HG03442 (cell line): ENCODE measurements around the gene FAM180A.

Experiments used
- ATAC-seq: cut with Tn5 transposase; IDR thresholded peaks from one replicate; pipeline ENCODE4 v1.9.1; 2021; ENCODE audit warnings: mild to moderate bottlenecking, moderate library complexity; ENCODE audit not compliant: unreplicated experiment

The FAM180A gene

DNA sequence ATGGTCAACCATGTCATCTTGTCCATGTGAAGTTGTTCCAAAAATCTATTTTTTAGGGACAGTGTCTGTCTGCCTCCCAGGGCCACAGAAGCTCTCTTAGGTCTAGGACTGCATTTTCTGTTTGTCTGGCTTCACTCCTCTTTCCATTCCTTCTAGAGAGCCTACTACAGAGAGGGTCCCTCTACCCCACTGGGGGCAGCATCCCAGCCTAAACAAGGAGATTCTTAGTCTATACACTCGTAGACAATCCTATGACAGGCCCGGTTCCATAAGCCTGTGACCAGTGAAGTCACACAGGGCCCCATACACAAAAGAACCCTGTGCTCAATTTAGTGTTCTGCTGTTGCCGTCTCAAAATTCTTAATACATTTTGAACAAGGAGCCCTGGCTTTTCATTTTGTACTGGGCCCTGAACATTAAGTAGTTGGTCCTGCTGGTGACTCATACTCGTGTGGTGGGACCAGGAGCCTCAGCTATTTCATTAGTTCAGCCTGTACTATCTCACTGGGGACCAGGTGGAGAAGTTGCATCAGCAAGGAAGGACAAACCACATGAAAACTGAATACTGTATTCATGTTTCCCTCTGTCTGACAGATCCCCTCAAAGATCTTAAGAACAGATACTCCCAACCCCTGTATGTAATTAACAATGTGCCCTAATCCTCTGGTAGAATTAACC, 23.5 kb upstream of the FAM180A start:
- no peak for ATAC-seq

DNA sequence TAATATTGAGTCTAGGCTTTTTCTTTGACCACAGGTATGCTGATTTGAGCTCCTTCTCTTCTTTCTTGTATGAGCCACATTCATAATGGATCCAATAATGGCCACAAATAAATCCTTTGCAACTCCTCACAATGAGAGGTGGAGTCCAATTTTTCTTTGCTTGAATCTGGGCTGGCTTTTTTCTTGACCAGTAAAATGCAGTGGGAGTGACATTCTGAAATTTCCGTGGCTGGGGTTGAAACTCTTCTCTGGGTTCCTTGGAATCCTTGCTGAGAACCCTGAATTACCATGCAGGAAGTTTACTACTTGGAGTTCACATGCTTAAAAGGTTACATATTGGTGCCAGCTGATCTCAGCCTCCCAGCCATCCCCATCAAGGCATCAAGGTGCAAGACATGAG, 22.4 kb upstream of the FAM180A start:
- no peak for ATAC-seq

DNA sequence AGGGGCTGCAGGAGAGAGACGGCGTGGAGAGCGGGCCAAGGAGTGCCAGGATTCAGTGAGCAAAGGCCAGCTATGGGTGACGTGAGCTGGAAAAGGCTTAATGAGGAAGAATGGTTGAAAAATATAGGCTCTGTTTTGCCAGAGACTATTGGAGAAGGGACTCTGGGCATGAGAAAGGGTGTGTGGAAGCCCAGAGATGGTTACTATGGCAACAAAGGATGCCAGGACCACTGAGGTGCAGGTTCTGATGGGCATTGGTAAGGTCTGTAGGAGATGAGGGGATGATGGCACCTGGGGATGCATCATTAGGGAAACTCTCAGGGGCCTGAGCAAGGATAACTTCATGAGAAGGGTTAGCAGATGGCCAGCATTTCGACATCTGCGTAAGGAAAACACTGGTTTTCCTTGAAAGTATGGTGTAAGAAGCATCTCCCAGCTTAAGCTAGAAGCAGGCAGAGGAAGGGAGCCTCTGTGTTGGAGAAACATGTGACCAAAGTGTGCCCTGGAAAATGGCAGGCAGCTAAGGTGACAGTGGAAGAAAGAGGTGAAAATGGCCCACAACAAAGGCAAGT, 21.6 kb upstream of the FAM180A start:
- ATAC-seq, result no peak

DNA sequence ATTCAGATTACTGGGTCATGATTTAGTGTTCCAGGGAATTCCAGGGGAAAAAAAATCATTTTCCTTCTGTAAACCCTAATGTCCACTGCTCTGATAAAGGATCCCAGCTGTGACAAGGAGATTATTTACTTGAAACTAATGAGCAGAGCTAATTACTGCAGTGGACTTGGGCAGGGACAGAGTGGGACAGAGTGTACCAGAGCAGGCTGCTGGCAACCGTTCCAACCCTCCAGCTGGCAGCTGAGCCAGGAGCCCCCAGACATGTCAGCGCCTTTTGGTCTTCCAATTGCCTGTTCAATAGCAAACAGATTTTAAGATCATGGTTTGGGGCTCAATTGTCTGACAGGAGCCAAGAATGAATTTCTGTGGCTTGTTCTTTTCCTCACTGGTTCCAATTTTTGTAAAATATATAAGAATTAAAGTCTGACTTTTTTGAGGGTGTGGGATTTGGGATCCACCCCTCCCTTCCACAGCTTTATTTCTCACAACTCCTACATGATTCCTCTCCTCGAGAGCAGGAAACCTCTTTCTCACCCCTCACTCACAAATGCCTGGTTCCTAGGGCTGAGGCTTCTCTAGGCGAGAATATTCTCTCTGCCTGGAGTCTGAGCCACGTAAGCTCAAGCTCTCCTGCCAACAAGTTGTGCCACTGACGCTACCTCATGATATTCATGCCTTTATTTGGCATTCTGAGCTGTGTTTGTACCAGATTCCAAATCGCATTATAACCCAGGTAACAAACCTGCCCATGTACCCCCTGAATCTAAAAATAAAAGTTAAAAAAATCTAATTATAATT, 20.6 kb upstream of the FAM180A start:
- ATAC-seq, result no peak

DNA sequence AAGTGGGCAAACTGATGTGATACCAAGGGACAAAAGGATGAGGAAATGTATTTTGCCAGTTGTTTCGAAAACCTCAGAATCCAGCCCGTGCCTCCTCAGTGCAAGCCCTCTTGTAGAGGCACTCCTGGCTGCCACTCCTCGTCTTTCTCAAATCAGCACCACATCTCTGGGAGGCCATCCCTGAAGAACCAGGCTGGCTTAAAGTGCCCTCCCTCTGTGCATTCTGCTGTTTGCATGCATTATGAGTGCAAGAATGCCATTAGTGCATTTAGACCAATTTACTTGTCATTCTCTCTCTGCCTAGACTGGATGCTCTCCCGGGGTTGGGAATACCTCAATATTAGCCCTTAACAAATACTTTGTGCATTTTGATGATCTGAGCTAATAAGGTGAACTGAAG, 19.9 kb upstream of the FAM180A start:
- no peak for ATAC-seq

DNA sequence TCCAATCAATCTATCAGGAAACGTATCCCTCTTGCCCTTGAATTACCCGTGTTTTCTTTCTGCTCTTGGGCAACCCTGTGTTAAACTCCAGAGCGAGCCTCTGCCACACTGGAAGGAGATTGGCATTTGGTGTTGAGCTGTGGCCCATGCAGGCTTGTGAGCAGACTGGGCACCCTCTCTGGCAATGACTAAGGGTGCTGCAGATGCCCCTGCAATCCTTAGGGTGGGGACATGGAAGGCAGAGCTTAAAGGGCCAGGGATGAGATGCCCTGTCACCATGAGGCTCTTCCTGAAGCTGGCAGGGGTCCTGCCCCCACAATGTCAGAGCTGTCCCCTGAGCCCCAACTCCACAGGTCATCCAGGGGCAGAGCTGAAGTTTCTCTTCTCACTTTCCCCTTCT, 19.5 kb upstream of the FAM180A start:
- no peak for ATAC-seq

DNA sequence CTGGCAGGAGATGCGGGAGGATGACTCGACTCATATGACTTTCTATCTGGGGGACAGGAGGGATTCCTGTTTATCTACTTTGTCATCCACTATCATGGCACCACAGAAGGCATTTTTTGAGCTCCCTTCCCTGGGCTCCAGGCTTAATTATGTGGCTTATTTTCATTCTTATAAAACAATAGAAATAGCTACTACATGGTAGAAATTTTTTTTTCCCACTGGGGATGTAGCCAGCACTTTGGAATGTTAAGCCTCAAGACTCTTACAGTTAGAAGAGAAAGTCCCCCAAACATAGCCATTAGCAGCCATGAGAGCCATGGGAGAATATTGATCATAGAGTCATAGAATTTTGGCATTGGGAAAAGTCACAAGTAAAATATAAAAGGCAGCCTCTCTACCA, 14.6 kb upstream of the FAM180A start:
- no peak for ATAC-seq

DNA sequence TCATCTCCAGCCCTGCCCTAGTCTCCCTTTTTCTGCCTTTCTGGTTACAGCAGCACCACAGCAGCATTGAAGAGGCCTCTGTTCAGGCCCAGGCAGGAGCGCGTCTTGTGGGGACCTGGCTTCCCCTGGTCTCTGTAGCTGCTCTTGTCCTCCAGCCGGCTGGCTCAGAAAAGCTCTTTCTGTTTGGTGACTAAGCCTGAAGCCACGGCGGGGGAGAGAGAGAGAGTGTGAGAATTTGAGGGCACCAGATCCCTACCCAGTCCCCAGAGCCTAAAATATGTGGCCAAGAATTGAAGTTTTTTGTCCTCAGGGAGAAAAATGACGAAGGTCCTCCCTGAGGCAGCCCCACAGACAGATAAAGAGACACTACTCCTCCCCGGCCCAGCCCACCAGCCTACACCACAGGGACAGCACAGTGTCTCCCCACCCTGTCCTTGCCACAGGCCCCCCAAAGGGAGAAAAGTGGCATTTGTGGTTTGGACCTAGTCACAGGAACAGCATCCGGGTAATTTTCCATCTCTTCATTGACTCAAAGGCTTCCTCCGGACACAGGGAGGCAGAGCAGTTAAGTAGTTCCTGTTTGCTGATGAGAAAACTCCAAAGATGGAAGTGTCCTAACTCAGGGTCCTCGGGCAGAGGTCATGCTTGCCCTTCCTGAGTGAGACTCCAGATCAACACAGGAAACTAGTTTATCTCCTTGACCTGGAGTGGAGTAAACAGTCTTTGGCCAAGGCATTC, 13.3 kb upstream of the FAM180A start:
- ATAC-seq, result no peak

DNA sequence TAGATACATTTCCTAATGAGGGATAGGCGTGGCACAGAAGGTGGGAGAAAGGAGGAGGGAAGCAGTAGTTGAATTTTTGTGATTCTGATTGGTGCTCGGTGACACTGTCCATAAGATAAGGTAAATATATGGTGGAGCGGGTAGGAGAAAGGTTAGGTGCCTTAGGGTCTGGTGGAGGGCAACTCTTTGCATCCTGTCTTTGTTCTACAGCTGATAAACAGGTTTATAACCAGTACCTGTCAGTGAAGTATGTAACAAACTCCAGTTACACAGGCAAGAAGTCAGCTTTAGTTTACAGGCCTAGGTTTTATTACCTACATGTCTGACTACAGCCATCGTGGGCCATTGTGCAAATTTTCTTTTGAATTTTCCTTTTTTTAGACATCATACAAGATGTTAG, 10.9 kb upstream of the FAM180A start:
- ATAC-seq, result no peak

DNA sequence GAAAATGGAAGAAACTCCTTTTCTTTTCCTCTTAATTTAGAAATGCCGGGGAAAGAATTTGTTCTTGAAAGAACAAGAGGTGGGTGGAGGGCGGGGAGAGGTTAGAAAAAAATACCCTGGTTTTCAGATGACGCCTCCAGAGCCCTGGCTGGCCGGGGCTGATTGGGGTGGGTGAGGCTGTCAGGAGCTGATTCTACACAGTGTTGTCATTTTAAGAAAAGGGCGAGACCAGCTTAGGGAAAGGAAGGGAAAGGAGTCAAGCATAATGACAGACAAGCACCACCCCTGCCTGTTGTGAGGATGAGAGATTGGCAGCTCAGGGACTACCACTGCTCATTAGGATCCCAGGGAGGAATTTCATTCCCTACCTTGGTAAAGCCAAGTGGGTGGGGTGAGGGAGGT, 9.9 kb upstream of the FAM180A start:
- no peak for ATAC-seq

DNA sequence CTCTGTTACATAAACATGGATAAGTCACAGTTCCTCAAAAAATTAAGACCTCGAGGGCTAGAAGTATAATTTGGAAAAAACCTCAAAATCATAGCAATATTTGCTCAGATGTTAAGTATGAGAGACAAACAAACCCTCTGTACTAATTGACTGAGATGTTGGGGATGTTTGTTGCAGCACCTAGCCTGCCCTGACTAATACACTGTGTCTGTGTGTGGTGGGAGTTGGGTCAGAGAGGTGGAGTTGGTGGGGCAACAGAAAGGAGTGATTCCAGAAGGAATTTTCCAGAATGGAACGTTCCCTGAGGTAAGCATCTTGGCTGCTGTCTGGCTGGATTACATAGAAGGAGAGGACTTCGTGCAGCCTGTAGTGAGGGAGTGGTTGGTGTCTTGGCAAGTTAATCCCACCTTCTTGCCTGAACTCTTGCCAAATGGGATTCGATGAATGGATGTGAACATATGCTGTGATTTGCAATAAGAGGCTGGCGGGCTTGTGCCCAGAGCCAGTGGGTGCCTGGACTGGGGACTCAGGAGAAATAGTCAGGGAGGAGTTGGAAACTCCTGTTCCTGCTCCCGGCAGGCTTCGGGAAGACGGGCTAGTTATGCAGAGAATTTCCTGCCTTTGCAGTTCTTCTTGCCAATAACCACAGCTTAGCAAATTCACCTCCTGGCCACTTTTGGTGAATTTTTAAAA, 9.3 kb upstream of the FAM180A start:
- no peak for ATAC-seq

DNA sequence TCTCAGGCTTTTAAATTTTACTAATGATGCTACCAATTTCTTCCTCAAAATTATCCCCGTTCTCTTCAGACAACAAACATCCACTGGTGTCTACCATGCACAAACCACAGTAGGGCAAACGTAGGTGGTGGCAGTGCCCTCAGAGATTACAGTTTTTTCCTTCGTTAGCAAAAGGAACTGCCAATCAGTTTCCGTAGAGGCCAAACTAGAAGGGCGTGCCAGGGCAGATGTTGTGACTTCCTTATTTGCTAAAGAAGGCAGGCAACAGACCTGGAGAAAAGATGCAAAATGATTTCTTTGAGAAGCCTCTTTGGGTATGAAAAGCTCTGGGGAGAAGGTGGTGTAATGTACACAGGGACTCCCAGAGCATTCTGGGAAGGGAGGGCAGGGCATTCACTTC, 7.6 kb upstream of the FAM180A start:
- ATAC-seq, result no peak

DNA sequence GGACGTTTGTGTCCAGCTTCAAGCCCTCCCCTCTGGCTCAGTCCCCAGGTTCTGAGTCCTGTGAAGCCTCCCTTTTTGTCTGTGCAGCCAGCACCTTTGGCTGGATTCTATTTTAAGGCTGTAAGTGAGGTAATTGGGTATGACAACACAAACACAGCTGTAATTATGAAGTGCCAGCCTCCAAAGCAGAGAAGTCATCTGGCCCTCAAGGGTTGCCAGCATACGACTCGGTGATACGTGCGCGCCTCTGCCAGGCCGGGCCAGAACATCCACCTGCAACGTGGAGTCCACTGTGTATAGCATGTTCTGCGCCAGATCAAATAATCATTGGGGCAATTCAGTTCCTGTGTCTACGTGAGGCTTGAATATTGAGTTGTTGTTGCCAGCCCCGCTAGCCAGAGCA, 6.7 kb upstream of the FAM180A start:
- ATAC-seq, result no peak

DNA sequence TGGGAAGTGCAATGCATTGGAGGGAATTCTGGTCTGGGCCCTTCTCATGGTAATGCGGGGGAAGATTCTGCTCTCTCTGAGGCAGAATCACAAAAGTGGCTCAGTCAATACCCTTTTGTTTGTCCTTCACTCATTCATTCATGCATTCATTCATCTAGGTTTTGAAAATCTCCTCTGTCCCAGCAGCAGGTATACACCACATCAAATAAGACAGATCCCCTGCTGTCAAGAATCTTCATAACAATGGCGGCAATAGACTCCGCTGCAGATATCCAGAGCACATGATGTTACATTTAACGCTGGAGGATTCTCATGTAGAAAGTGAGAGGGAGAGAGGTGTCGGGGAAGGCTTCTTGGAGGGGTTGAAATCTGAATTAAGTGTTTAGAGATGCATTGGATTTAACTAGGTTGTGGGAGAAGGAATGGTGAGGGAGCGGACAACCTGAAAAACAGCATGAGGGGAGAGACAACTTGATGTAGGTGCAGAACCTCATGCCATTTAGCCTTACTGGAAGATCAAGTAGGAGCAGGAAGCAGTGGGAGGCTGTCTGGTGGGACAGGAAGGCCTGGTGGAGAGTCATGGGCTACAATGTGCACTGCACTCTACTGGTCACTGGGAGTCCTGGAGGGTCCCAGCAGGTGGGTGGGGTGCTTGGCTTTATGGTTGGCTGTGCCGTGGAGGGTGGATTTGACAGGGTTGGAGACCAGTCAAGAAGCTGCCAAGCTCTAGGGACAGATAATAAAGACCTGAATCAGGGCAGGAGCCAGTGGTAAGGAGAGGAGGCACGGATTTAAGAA, 5.2 kb upstream of the FAM180A start:
- ATAC-seq, result no peak

DNA sequence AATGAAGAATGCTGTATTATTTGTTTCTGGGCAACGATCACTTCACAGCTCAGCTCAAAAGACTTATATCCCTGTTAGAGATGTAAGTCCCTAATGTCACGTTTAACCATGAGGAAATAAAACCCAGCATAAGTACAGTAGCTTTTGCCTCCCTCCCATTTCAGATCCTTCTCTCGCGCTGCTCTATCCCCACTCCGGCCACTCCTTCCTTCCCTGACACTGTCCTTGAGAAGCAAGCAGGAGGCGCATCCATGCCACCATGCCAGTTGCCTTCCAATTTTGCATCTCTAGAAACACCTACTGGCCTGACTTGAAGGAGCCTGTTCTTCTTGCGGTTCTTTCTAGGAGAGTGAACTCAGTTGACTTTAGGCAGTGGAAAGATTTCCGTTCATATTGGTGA, 1.2 kb downstream of the FAM180A start:
- ATAC-seq, result no peak

DNA sequence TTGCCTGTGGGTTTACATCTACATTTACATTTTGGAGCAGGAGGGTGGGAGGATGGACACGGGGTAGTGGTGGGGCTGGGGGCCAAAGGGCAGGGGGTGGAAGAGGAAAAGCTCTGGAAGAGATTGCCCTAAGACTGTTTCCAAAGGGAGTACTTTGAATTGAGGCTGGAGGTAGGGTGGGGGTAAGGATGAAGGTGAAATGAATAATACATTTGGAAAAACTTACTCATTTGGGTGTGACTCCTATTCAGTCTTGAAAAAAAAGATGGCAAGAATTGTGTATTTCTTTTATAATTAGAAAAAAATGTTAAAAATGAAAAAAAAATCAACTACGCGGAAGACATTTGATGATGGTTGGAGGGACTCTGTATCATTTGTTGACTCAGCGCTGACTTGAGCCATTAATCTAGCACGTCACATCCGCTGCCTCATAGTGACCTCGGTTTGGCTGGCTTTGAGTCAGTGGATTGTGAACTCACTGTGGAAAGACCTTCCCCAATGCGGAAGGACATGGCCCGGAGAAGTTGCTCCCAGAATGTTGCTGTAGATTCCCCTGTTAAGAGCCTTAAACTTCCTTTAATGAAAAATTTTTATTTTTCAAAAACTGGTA, 2.8 kb downstream of the FAM180A start:
- no peak for ATAC-seq

DNA sequence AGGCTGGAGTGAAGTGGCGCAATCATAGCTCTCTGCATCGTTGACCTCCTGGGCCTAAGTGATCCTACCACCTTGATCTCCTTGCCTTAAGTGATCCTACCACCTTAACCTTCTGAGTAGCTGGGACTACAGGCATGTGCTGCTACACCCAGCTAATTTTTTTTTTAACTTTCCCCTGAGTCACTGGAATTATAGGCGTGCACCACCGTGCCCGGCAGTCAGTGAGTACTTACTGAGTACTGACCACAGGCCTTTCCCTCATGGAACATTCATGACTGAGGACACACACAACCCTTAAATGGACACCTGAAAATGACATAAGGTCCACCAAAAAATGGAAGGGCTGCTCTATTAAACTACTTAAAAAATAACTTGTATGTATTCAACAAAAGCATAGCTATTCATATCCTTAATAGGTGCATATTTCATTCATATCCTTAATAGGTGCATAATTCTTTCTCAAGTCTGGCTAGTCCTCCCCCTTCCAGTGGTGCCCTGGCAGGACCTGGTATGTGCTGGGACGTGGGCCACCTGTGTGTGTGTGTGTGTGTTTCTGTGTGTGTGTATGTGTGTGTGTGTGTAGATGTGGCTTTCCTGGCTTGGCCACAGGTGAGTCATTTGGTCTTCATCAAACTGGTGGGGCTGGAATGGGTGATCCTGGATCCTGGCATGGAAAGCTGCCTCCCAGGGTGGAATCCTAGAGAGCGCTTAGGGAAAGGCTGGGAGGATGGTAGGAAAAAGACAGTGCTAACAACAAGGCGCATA, 3.5 kb downstream of the FAM180A start:
- ATAC-seq, result no peak

DNA sequence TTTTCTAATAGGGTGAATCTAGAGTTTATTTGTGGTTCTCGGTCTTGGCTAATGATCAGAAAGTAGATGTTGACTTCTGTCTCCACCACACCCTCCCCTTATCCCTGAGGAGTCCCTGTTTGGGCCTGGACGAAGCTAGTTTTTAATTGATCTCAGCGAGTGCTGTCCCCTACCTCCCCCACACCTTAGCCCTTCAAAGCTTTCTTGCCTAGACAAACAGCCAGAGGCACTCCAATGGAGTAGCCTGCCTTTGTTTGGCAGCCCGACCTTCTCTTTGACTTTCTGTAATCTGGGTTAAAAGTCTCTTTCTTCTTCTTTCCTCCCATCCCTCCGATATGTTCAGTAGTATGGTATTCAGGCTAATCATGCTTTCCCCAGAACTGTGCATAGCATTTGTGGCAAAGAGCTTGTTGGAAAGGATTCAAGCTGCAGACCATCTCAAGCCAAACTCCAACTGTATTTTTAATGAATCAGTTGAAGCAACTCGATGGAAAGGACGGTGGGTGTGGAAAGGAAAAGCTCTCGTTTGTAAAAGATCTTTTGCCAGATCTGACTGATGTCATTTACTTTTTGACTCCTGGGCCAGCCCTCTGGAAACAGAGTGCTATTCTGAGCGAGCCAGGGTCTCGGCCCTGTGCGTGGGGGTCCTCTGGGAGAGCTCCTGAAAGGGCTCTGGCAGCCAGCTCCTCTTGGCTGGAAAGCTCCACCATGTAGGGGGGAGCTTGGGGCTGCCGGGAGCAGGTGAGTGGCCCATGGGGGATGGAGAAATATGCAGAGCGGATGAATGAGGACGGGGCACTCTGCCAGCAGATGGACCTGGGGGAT, 4.5 kb downstream of the FAM180A start:
- no peak for ATAC-seq
